Lower lobe of right lung (tissue), 2 donors: ENCODE data around the gene RNU1-1. TPM values are rescaled to one million over a fixed set of nuclear protein-coding genes. Genes with fewer than 3 reads are reported as not detected.
"Not testable (repeated sequence)": the region's sequence is repeated elsewhere in the genome, so short reads cannot be mapped to it uniquely, and the experiment has no call there.

Source experiments
- ATAC-seq, 2 donors: fragments of 200-7000 bp; cut with Tn5 transposase; one replicate each; pipeline ENCODE4 v1.9.1; 2020 to 2022; ENCODE audit warnings: mild to moderate bottlenecking in 2 of 2, moderate library complexity in 2 of 2
- DNase-seq: peaks from one replicate; pipeline ENCODE4 v3.0.0-alpha.2; 2020
- H3K27ac ChIP-seq: fragments of 200-600 bp; one replicate; pipeline ENCODE4 v1.8.0; 2022
- H3K27me3 ChIP-seq: fragments of 200-600 bp; one replicate; pipeline ENCODE4 v1.8.0; 2022; ENCODE audit warnings: low read depth
- H3K36me3 ChIP-seq: fragments of 200-600 bp; one replicate; pipeline ENCODE4 v1.8.0; 2022; ENCODE audit warnings: mild to moderate bottlenecking
- H3K4me1 ChIP-seq: fragments of 200-600 bp; one replicate; pipeline ENCODE4 v1.8.0; 2022
- H3K4me3 ChIP-seq: fragments of 200-600 bp; one replicate; pipeline ENCODE4 v1.8.0; 2022; ENCODE audit warnings: mild to moderate bottlenecking
- H3K9me3 ChIP-seq: fragments of 200-600 bp; one replicate; pipeline ENCODE4 v1.8.0; 2022
- intact Hi-C: fragments of 100-400 bp; cut with DNase I; formaldehyde crosslinking; loops from one replicate; pipeline ENCODE4 v1.11.0; 2022
- long read RNA-seq: library from polyadenylated mRNA; unstranded; transcript quantifications from one replicate; pipeline ENCODE4 v2.0.0, GENCODE V29; 2021
- total RNA-seq: library from RNA; stranded (reverse); fragmentation: NEBNext Ultra II Directional; extraction: Animal tissue kit (Norgen Biotek cat#: 25700); gene quantifications from one replicate; pipeline ENCODE4 v1.2.1, GENCODE V29; 2021
- donor health status: DM: no; HTN: yes; CAD: no; lungs with severe emphysema.

Gene RNU1-1
- 6,803 TPM for total RNA-seq
- long read RNA-seq, partial matches to known transcripts, result 0 of 1 reads
- long read RNA-seq, other reads (novel, unspliced or antisense), result 0 of 1 reads

DNA sequence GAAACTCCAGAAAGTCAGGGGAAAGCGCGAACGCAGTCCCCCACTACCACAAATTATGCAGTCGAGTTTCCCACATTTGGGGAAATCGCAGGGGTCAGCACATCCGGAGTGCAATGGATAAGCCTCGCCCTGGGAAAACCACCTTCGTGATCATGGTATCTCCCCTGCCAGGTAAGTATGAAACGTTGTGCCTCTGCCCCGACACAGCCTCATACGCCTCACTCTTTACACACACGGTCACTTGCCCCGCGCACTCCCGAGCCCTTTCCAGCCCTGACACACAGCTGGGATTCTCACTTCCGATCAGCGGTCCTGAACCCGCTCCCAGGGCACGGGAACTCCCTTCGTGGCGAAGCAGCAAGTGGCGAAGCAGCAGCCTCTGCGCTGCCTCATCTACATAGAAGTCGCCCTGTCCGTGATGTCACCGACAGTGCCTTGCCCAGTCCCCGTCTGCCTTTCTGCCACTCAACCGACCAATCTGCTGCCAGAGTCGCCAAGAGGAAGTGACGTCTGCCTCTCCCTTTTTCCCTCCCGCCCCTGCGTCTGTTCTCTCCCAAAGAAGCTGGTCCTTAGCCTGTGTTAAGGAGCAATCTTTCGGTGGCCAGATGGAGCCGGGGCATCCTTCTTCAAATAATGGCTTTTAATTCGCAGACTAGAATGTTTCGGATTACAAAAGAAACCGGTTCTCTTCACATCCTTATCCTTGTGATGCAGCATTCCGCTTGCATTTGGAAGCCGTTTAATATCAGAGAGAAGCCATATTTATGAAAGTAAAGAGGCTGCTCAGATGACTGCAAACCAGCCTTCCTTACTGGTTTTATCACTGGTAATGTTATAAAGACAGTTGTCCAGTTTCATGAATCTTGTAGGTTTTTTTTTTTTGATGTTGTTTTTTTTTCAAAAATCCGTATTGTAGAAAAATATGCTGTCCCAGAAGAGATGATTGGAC is at the start of gene RNU1-1:
RNU1-1 (minus strand) TSS at position 179 of the 949 bp plus-strand sequence.
- H3K9me3 ChIP-seq, H3K36me3 ChIP-seq, H3K27me3 ChIP-seq, intact Hi-C loops, H3K4me1 ChIP-seq: not testable (repeated sequence)
- peak; percentile 61 to 80 for ATAC-seq
- H3K4me3 ChIP-seq, result peak within 1 kb of the TSS; percentile 42
- peak; percentile 82 for DNase-seq
- H3K27ac ChIP-seq, result peak within 1 kb of the TSS; percentile 83

DNA sequence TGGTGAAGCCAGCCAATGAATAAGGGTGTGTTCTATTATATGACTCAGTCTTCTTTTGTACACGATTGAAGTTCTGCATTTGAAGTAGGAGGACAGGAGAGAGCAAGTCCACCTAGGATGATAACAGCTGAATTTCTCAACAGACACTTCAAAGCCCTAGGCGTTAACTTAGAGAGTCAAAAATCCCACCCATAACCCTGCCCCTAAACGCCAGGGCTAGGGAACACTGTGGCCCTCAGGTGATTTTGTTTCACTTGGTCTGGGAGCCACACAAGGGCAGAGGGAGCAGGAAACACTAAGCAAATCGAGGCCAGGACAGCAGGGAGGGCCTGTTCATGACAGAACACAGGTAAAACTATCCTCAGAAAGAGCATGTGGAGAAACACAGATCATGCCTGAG is 47.0 kb upstream of the RNU1-1 start:
- intact Hi-C loops, H3K4me3 ChIP-seq, DNase-seq, H3K4me1 ChIP-seq, H3K27ac ChIP-seq, H3K36me3 ChIP-seq, H3K27me3 ChIP-seq, ATAC-seq, H3K9me3 ChIP-seq: not testable (repeated sequence)

DNA sequence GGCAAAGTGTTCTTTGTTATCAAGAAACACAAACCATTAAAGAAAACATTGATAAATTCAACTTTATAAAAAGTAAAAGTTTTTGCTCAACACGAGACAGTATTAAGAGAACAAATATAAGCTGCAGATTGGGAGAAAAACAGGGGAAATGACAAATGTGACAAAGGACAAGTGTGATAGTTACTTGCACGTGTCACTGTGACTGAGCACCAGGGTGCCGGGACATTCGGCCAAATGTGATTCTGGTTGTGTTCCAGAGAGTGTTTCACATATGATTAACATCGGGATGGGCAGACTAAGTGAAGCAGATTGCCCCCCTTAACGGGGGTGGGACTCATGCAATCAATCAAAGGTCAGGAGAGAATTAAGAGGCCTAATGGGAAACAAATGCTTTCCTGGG is 46.4 kb upstream of the RNU1-1 start:
- H3K9me3 ChIP-seq, H3K27ac ChIP-seq, DNase-seq, ATAC-seq, H3K27me3 ChIP-seq, H3K4me3 ChIP-seq, intact Hi-C loops, H3K4me1 ChIP-seq, H3K36me3 ChIP-seq: not testable (repeated sequence)

DNA sequence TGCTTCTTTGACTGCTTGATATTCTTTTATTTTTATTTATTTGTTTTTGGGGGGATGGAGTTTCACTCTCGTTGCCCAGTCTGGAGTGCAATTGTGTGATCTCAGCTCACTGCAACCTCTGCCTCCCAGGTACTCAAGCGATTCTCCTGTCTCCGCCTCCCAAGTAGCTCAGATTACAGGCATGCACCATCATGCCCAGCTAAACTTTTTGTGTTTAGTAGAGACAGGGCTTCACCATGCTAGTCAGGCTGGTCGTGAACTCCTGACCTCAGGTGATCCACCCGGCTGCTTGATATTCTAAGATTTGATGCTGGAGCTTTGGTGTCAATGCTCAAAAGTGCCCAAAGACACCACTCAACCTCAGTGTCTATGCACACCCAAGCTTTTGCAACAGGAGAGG is 45.6 kb upstream of the RNU1-1 start:
- intact Hi-C loops, H3K4me1 ChIP-seq, ATAC-seq: not testable (repeated sequence)

DNA sequence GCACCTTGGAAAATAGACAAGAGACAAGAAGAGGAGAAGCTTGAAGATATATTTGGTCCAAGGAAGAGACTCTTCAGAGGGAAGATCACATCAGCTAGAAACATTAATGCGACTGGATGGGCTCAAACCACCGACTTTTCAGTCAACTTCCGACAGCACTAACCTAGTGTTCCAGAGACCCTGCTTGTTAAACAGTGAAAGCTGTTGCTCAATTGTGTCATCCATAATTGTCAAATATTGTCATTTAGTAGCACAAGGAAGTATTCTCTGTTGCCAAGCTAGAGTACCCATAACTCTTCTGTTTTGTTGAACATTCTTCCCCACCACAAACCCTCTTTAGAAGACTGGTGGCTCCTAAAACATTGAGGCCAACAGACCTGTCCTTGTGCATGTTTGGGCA is 42.9 kb upstream of the RNU1-1 start:
- DNase-seq, H3K27ac ChIP-seq, H3K4me3 ChIP-seq, H3K27me3 ChIP-seq, H3K36me3 ChIP-seq, H3K4me1 ChIP-seq, H3K9me3 ChIP-seq, ATAC-seq, intact Hi-C loops: not testable (repeated sequence)

More for the DNA sequence above, 45.6 kb upstream of the RNU1-1 start:
- not testable (repeated sequence) for H3K27ac ChIP-seq, H3K4me3 ChIP-seq, H3K27me3 ChIP-seq, H3K36me3 ChIP-seq, H3K9me3 ChIP-seq, DNase-seq

DNA sequence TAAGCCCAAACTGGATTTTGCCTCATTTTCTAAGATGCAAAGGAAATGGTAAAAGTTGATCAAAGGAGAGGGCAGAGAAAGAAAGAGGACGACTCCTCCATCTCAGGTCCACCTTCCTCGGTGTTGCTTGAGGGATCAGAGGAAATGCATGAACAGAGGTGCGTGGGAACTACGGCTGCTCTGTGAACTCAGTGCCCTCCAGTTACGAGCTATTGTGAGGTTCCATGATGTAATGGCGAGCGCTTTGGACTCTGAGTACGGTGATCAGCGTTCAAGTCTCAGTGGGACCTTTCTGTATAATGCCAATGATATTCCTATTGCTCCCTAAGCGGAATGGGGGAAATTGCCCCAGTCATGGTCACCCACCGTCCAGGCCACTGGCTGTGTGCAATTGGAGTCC is 39.2 kb upstream of the RNU1-1 start:
- ATAC-seq, result peak in 1 of 2 donors; percentile 39
- H3K4me3 ChIP-seq, intact Hi-C loops, H3K27ac ChIP-seq, H3K4me1 ChIP-seq, H3K27me3 ChIP-seq, DNase-seq, H3K36me3 ChIP-seq, H3K9me3 ChIP-seq: not testable (repeated sequence)

DNA sequence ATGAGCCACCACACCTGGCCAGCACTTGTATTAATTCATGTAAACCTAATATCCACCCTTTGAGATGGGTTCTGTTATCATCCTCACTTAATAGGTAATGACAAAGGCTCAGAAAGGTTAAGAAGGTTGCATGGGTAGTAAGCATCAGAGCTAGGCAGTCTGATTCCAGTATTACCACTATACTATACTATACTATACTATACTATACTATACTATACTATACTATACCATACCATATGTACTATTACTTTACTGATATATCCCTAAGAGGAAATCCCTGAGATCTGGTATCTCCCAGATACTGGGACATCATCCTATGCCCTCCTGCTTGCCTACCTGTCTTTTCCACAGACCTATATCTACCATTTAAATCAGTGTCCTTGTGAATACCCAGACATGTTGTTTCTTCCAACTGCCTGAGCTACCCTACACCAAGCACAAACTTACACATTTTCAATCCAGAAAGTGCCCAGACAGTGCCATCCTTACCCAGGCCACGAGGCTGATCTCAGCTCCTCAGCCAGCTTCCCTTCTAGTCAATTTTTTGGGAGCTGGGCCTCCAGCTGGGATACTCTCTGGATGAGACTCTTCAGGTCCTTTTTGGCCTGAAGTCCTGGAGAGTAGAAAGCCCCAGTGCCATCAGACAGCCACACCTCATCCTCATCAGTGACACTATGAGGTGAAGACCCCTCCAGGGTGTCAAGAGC is 36.3 kb upstream of the RNU1-1 start:
- H3K27ac ChIP-seq, H3K4me1 ChIP-seq, H3K4me3 ChIP-seq, DNase-seq, H3K9me3 ChIP-seq, H3K36me3 ChIP-seq, ATAC-seq, intact Hi-C loops, H3K27me3 ChIP-seq: not testable (repeated sequence)

DNA sequence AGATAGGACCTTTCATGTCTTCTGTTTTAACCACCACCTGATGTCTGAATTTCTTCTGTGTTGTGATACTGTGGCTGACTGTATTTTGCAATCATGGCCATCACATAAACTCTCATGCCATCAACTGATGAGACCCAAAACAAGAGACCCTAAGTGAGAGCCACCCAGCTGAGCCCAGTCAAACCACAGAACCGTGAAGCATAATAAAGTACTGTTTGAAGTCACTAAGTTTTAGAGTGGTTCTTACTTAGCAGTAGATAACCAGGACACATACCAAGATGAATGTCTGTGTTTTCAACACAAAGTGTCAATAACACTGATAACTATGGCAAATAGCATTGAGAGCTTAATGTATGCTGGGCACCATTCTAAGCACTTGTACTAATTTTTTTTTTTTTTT is 35.5 kb upstream of the RNU1-1 start:
- intact Hi-C loops, H3K4me1 ChIP-seq, H3K27ac ChIP-seq, DNase-seq, H3K27me3 ChIP-seq, H3K4me3 ChIP-seq, H3K9me3 ChIP-seq, H3K36me3 ChIP-seq, ATAC-seq: not testable (repeated sequence)

DNA sequence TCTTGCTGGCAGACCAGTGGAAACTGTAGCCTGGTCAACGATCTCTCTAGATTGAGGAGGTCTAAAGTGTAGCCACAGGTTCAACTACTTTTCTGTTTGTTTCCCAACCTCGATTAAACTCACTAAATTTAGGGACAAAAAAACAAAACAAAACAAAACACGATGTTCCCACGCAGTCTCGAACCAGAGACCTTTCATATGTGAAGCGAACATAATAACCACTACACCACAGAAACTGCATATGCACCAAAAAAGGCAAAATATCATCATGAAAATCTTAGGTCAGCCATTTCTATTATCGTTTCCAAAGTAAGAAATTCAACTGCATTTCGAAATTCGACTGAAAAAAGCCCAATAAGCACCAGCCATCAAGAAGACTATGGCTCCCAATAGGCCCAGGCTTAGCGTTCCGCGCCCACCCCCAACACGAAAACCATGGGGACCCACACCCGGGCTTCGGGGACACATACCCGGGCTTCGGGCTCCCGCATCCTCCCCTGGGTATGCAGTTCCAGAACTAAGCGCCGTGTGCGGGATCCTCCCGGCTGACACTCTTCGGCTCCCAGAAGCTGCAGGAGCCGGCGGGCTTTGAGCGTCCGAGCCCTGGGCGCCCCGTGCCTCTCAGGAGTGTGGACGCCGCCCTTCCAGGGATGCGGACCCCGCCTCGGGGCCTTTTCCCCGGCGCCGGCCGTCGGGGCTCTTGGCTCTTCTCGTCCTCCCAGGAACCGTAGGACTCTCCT is 33.6 kb upstream of the RNU1-1 start:
- intact Hi-C loops, H3K27me3 ChIP-seq, H3K9me3 ChIP-seq, H3K36me3 ChIP-seq, DNase-seq, H3K27ac ChIP-seq, H3K4me1 ChIP-seq, ATAC-seq, H3K4me3 ChIP-seq: not testable (repeated sequence)

DNA sequence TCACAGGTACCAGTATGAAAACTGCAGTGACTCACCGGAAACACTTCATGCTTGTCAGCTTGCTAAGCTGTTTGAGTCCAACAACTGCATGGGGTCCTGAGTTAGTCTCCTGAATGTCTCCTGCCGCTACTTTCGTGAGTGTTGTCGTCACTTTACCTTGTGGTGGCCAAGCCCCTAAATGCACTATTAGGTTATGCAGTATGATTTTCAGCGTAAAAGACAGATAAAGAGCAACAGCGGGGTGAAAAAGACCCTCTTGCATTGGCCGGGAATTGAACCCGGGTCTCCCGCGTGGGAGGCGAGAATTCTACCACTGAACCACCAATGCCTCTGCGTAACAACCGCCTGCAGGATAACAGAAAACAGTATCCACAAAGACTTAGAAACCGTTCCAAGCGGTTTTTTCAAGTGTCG is 31.6 kb upstream of the RNU1-1 start:
- H3K27ac ChIP-seq, H3K4me3 ChIP-seq, H3K4me1 ChIP-seq, DNase-seq, H3K36me3 ChIP-seq, H3K9me3 ChIP-seq, ATAC-seq, H3K27me3 ChIP-seq, intact Hi-C loops: not testable (repeated sequence)

DNA sequence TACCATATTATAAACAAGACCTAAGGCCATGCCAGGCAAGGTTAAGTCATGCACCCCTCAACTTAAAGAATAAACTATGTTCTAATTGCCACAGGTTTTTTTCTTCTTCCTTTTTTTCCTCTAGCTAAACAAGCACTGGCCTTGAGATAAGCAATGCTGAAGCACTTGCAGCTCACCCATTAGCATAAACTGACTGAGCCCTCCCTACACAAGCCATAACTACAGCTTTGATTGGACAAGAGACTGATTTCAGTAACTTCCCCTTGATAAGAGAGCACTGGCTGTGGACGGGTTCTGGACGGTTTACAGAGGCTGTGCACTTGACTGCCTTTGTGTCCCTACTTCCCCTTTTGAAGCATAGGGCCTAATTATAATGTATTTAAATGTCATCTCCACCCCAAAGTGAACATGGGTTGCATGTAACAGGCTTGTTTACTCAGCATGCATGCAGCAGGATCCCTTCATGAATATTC is 26.4 kb upstream of the RNU1-1 start:
- H3K4me3 ChIP-seq, H3K4me1 ChIP-seq, intact Hi-C loops, DNase-seq, H3K9me3 ChIP-seq, H3K36me3 ChIP-seq, ATAC-seq, H3K27ac ChIP-seq, H3K27me3 ChIP-seq: not testable (repeated sequence)

DNA sequence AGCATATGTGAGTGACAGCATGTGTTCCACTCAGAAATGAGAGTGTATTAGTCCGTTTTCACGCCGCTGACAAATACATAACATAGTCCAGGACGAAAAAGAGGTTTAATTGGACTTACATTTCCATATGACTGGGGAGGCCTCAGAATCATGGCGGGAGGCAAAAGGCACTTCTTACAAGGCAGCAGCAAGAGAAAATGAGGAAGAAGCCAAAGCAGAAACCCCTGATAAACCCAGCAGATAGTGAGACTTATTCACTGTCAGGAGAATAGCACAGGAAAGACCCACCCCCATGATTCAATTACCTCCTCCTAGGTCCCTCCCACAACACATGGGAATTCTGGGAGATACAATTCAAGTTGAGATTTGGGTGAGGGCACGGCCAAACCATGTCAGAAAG is 23.4 kb upstream of the RNU1-1 start:
- H3K27me3 ChIP-seq, DNase-seq, ATAC-seq, intact Hi-C loops, H3K4me3 ChIP-seq, H3K4me1 ChIP-seq, H3K27ac ChIP-seq, H3K9me3 ChIP-seq, H3K36me3 ChIP-seq: not testable (repeated sequence)

DNA sequence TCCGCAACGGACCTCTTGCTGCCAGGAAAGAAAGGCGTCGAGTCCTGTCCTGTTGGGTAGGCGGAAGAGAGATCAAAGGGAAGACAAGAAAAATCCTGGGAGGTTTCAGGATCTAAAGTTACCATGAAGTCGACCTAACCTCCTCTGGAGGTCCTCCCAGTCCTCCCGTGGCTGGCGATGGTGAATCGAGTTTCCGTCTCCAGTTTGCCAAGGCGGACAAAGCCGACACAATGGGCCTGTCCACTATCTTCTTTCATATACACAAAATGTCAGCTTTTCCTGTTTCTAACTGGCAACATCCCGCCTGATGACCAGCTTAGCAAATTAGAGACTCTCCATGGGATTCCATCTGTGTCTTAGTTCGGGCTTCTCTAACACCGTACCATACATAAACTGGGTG is 22.7 kb upstream of the RNU1-1 start:
- DNase-seq, H3K27me3 ChIP-seq, H3K4me1 ChIP-seq, H3K36me3 ChIP-seq, H3K9me3 ChIP-seq, ATAC-seq, H3K4me3 ChIP-seq, H3K27ac ChIP-seq, intact Hi-C loops: not testable (repeated sequence)
